Activated T-cell treated with anti-CD3 and anti-CD28 coated beads, Interleukin-2, amount 50 U/mL, for 24 hours (primary cell): ENCODE data around the gene OCA2.

Experiments
- DNase-seq: peaks from one replicate; pipeline ENCODE4 v3.0.0-alpha.2; 2020
- H3K27ac Mint-ChIP-seq: 2 replicates; pipeline ENCODE4 v1.8.0; 2020; ENCODE audit warnings: mild to moderate bottlenecking, mixed read lengths
- H3K27me3 Mint-ChIP-seq: 2 replicates; pipeline ENCODE4 v1.8.0; 2020; ENCODE audit warnings: mixed read lengths
- H3K36me3 Mint-ChIP-seq: 2 replicates; pipeline ENCODE4 v1.8.0; 2020; ENCODE audit warnings: low read depth, mixed read lengths
- H3K4me1 Mint-ChIP-seq: 2 replicates; pipeline ENCODE4 v1.8.0; 2020; ENCODE audit warnings: low read depth, mixed read lengths
- H3K4me3 Mint-ChIP-seq: 2 replicates; pipeline ENCODE4 v1.8.0; 2020; ENCODE audit warnings: mild to moderate bottlenecking, moderate library complexity, mixed read lengths
- H3K9me3 Mint-ChIP-seq: 2 replicates; pipeline ENCODE4 v1.8.0; 2020; ENCODE audit warnings: mixed read lengths

Gene OCA2

DNA sequence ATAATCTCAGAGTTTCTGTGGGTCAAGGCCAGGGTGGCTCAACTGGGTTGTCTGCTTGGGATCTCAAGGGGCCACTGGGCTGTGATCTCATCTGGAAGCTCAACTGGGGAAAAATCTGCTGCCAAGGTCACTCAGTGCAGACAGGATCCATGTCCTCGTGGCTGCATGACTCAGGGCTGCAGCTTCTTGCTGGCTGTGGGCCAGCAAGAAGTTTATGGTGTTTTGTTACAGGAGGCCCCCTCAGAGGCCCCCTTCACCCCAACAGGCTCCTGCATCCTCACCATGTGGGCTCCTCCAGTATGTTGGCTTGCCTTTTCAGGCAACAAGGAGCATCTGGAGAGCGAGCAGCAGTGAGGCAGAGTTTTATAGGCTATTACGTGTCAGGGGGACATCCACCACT lies 14.6 kb downstream of the OCA2 start:
- Mint-ChIP-seq H3K9me3 (peaks cover 6% of the 10 kb centered on the region), H3K4me1 (peaks cover 3% of the 10 kb centered on the region), H3K27ac (no peak overlapping the region), H3K36me3 (peaks cover 2% of the 10 kb centered on the region), H3K4me3 (no peak overlapping the region), H3K27me3 (peaks cover 57% of the 10 kb centered on the region)
- no peak for DNase-seq

- H3K27ac Mint-ChIP-seq, result no peak overlapping the region
- no peak for DNase-seq
- H3K27me3 Mint-ChIP-seq, result peaks cover 48% of the 10 kb centered on the region
- H3K36me3 Mint-ChIP-seq, result no peaks in the 10 kb centered on the region
- no peak overlapping the region for H3K4me3 Mint-ChIP-seq
- peaks cover 3% of the 10 kb centered on the region for H3K4me1 Mint-ChIP-seq
- H3K9me3 Mint-ChIP-seq, result no peaks in the 10 kb centered on the region
These were observed 16.0 kb downstream of the OCA2 start for GRCh38 chr15:28082891-28083684.

DNA sequence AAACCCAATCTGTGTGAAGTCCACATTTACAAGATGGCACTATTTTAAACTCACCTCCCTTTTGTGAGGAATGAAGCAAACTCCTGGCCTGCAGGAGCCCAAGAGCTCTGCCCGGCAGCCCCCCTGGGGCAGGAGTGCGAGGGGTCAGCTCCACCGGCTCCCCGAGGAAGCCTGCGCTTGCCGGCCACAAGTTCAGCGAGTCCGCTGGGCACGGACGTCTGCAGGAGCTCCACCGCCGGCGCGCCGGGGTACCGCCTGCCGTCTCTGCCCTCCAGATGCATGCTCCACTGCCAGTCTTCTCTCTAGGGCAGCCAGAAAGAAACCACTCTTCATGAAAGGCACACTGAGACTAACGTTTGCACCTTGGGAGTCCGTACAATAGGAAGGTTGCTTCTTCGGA lies 17.5 kb downstream of the OCA2 start:
- peaks cover 3% of the 10 kb centered on the region for H3K4me1 Mint-ChIP-seq
- peaks cover 36% of the 10 kb centered on the region for H3K27me3 Mint-ChIP-seq
- no peaks in the 10 kb centered on the region for H3K9me3 Mint-ChIP-seq
- H3K27ac Mint-ChIP-seq, result no peak overlapping the region
- no peak for DNase-seq
- no peaks in the 10 kb centered on the region for H3K36me3 Mint-ChIP-seq
- no peak overlapping the region for H3K4me3 Mint-ChIP-seq

DNA sequence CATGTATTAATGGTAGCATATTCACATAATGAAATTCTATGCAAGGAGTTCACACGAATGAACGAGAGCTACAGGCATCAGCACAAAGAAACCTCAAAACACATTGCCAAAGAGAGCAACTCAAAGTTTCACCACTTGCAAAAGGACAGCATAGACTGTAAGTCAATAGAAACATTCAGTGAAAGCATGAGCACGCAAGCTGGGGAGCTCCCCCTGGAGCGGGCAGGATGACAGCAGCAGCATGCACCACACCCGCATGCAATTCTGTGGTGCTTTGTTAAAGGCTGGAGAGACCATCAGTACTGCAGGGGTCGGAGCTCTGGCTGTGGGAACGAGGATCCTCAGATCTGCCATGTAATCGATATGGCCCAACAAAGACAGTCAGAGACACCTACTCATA lies 18.7 kb downstream of the OCA2 start:
- Mint-ChIP-seq H3K27ac (no peak overlapping the region), H3K4me1 (no peaks in the 10 kb centered on the region), H3K36me3 (no peaks in the 10 kb centered on the region), H3K27me3 (peaks cover 29% of the 10 kb centered on the region), H3K9me3 (no peaks in the 10 kb centered on the region), H3K4me3 (no peak overlapping the region)
- no peak for DNase-seq

GRCh38 chr15:28079313-28079969 lies 19.7 kb downstream of the OCA2 start:
- H3K27me3 Mint-ChIP-seq, result peaks cover 20% of the 10 kb centered on the region
- no peaks in the 10 kb centered on the region for H3K4me1 Mint-ChIP-seq
- DNase-seq, result no peak
- no peaks in the 10 kb centered on the region for H3K9me3 Mint-ChIP-seq
- no peaks in the 10 kb centered on the region for H3K36me3 Mint-ChIP-seq
- no peak overlapping the region for H3K27ac Mint-ChIP-seq
- no peak overlapping the region for H3K4me3 Mint-ChIP-seq

GRCh38 chr15:28078191-28078719 lies 20.9 kb downstream of the OCA2 start:
- H3K9me3 Mint-ChIP-seq, result no peaks in the 10 kb centered on the region
- H3K4me1 Mint-ChIP-seq, result no peaks in the 10 kb centered on the region
- no peak overlapping the region for H3K4me3 Mint-ChIP-seq
- DNase-seq, result no peak
- peaks cover 15% of the 10 kb centered on the region for H3K27me3 Mint-ChIP-seq
- H3K36me3 Mint-ChIP-seq, result no peaks in the 10 kb centered on the region
- H3K27ac Mint-ChIP-seq, result no peak overlapping the region

- no peaks in the 10 kb centered on the region for H3K4me1 Mint-ChIP-seq
- no peak overlapping the region for H3K4me3 Mint-ChIP-seq
- no peak for DNase-seq
- peaks cover 22% of the 10 kb centered on the region for H3K27me3 Mint-ChIP-seq
- H3K9me3 Mint-ChIP-seq, result no peaks in the 10 kb centered on the region
- no peaks in the 10 kb centered on the region for H3K36me3 Mint-ChIP-seq
- no peak overlapping the region for H3K27ac Mint-ChIP-seq
These were observed 23.5 kb downstream of the OCA2 start for GRCh38 chr15:28075573-28075972.

GRCh38 chr15:28068930-28069329 lies 30.2 kb downstream of the OCA2 start:
- DNase-seq, result no peak
- Mint-ChIP-seq H3K27ac (no peak overlapping the region), H3K4me1 (no peaks in the 10 kb centered on the region), H3K27me3 (peaks cover 40% of the 10 kb centered on the region), H3K4me3 (no peak overlapping the region), H3K36me3 (no peaks in the 10 kb centered on the region), H3K9me3 (peaks cover 3% of the 10 kb centered on the region)

GRCh38 chr15:28066231-28066630 lies 32.9 kb downstream of the OCA2 start:
- no peaks in the 10 kb centered on the region for H3K4me1 Mint-ChIP-seq
- peaks cover 4% of the 10 kb centered on the region for H3K9me3 Mint-ChIP-seq
- DNase-seq, result no peak

DNA sequence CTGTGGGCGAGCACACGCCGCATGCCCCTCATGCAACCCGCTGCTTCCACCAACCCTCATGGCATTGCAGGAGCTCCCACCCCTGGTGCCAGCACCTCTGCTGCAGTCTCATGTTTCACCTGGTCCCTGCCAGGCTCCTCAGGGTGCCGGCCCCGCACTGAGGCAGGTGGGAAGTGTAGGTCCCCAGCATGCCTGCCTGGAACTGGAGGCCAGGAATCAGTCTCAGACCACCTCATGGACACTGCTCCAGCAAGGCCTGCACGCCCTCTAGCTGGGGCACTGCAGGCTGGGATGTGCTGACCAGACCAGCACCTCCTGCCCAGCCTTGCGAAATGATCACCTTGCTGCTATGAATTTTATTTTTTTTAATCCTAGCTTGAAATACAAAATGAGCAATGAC lies 39.1 kb downstream of the OCA2 start:
- no peak overlapping the region for H3K27ac Mint-ChIP-seq
- H3K4me3 Mint-ChIP-seq, result no peak overlapping the region
- H3K4me1 Mint-ChIP-seq, result no peaks in the 10 kb centered on the region
- no peak for DNase-seq
- no peaks in the 10 kb centered on the region for H3K36me3 Mint-ChIP-seq
- H3K27me3 Mint-ChIP-seq, result peaks cover 2% of the 10 kb centered on the region
- H3K9me3 Mint-ChIP-seq, result peaks cover 9% of the 10 kb centered on the region

More at GRCh38 chr15:28066231-28066630, 32.9 kb downstream of the OCA2 start:
- no peaks in the 10 kb centered on the region for H3K36me3 Mint-ChIP-seq
- H3K4me3 Mint-ChIP-seq, result no peak overlapping the region
- no peak overlapping the region for H3K27ac Mint-ChIP-seq
- peaks cover 33% of the 10 kb centered on the region for H3K27me3 Mint-ChIP-seq

- Mint-ChIP-seq H3K36me3 (no peaks in the 10 kb centered on the region), H3K9me3 (peaks cover 7% of the 10 kb centered on the region), H3K4me3 (no peak overlapping the region), H3K27ac (no peak overlapping the region), H3K27me3 (peaks cover 2% of the 10 kb centered on the region), H3K4me1 (no peaks in the 10 kb centered on the region)
- no peak for DNase-seq
These were observed 41.0 kb downstream of the OCA2 start for GRCh38 chr15:28058082-28058481.

DNA sequence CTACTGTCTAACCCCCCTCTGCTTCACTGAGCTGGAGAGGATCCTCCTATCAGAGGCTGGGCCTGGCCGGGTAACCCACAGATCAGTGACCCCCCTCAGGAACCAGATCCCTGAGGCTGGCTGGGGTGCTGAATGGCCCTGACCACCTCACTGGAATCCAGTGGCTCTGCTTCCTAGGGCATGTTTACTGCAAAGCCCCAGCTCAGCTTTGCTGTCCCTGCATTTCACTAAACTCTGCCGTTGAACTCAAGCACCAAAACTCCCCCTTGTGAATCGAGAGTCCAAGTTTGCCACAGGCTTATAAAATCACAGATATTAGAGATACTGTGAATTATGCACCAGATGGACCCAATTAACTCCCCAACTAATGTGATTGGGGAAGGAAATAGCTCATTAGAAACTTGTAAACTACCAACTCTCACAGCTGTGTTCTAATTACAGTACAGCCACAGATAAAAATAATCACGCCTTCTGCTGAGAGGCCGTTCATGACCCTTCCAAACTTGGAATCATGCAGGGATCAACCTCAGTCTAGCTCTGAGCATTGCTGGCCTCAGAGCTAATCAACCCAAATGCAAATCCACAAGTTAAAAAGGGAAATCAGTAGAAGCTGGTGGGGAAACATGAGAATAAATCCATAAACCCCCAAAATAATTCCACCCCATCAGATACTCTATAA lies 47.0 kb downstream of the OCA2 start:
- H3K9me3 Mint-ChIP-seq, result peaks cover 3% of the 10 kb centered on the region
- peaks cover 6% of the 10 kb centered on the region for H3K27me3 Mint-ChIP-seq
- no peaks in the 10 kb centered on the region for H3K36me3 Mint-ChIP-seq
- H3K4me3 Mint-ChIP-seq, result no peak overlapping the region
- no peak overlapping the region for H3K27ac Mint-ChIP-seq
- H3K4me1 Mint-ChIP-seq, result no peaks in the 10 kb centered on the region
- DNase-seq, result no peak

DNA sequence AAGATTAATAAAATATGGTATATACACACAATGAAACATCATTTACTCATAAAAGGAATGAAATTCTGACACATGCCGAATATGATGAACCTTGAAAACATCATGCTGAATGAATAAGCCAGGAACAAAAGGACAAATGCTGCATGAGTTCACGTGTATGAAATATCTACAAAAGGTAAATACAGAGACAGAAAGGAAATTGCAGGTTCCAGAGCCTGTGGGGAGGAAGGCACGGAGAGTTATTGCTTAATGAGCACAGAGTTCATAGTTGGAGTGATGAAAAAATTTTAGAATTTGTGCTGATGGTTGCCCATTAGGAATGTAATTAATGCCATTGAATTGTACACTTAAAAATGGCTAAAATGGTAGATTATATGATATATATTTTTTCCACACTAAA lies 49.5 kb downstream of the OCA2 start:
- Mint-ChIP-seq H3K4me1 (no peaks in the 10 kb centered on the region), H3K9me3 (peaks cover 3% of the 10 kb centered on the region), H3K36me3 (no peaks in the 10 kb centered on the region), H3K27ac (no peak overlapping the region), H3K4me3 (no peak overlapping the region), H3K27me3 (peaks cover 22% of the 10 kb centered on the region)
- DNase-seq, result no peak

GRCh38 chr15:28047277-28047676 lies 51.8 kb downstream of the OCA2 start:
- H3K4me3 Mint-ChIP-seq, result no peak overlapping the region
- H3K9me3 Mint-ChIP-seq, result peaks cover 3% of the 10 kb centered on the region
- H3K4me1 Mint-ChIP-seq, result no peaks in the 10 kb centered on the region
- H3K36me3 Mint-ChIP-seq, result no peaks in the 10 kb centered on the region
- DNase-seq, result no peak
- no peak overlapping the region for H3K27ac Mint-ChIP-seq
- H3K27me3 Mint-ChIP-seq, result peaks cover 22% of the 10 kb centered on the region
